CD4-positive, alpha-beta T cell (primary cell): ENCODE results near the gene CDRT4. TPM values are rescaled to one million over a fixed set of nuclear protein-coding genes. Genes with fewer than 3 reads are reported as not detected.

ENCODE experiments used
- ATAC-seq: fragments of 200-7000 bp; cut with Tn5 transposase; one replicate; pipeline ENCODE4 v1.10.0; 2022; ENCODE audit warnings: mild to moderate bottlenecking; ENCODE audit not compliant: poor library complexity
- CTCF ChIA-PET: fragments of 350-600 bp; sonication (Branson Sonifier 250); formaldehyde crosslinking; loops from one replicate; lab custom pipeline; 2021; ENCODE audit warnings: antibody characterized with exemption, inconsistent platforms; lab: Charles Lee
- POLR2A ChIA-PET: fragments of 350-600 bp; sonication (Branson Sonifier 250); formaldehyde crosslinking; loops from one replicate; lab custom pipeline; 2021; ENCODE audit warnings: antibody characterized with exemption, inconsistent platforms; lab: Charles Lee
- DNase-seq, 14 experiments: peaks; one replicate each; pipeline ENCODE4 v3.0.0-alpha.2; 2013 to 2020; ENCODE audit warnings: mixed read lengths in 2 of 14
- H3K27ac ChIP-seq, 2 donors: one replicate each; pipeline versions ENCODE4 v1.5.1 to v1.7.0; 2013; ENCODE audit warnings: low read length in 2 of 2, low read depth in 1 of 2, mild to moderate bottlenecking in 1 of 2
- H3K27me3 ChIP-seq, 2 experiments: 1 replicate in 1 of 2; 2 replicates in 1 of 2; pipeline versions ENCODE4 v1.6.1 to v1.7.0; 2013; ENCODE audit warnings: low read length in 2 of 2, control low read depth in 1 of 2, mild to moderate bottlenecking in 1 of 2, moderate library complexity in 1 of 2; ENCODE audit not compliant: insufficient read depth in 2 of 2, control insufficient read depth in 1 of 2
- H3K36me3 ChIP-seq: one replicate; pipeline ENCODE4 v1.6.1; 2013; ENCODE audit warnings: low read length, control low read depth; ENCODE audit not compliant: insufficient read depth
- H3K4me1 ChIP-seq: one replicate; pipeline ENCODE4 v1.6.1; 2013; ENCODE audit warnings: low read length, control low read depth; ENCODE audit not compliant: insufficient read depth
- H3K4me3 ChIP-seq: one replicate; pipeline ENCODE4 v1.5.1; 2013; ENCODE audit warnings: mild to moderate bottlenecking, low read length, moderate library complexity
- H3K9me3 ChIP-seq, 2 experiments: 1 replicate in 1 of 2; 2 replicates in 1 of 2; pipeline versions ENCODE4 v1.6.1 to v1.7.0; 2013; ENCODE audit warnings: low read length in 2 of 2, mild to moderate bottlenecking in 2 of 2, control low read depth in 1 of 2, moderate library complexity in 1 of 2; ENCODE audit not compliant: control insufficient read depth in 1 of 2, insufficient read depth in 1 of 2
- H3K27ac Mint-ChIP-seq: one replicate; pipeline ENCODE4 v1.8.0; 2020; ENCODE audit warnings: mixed read lengths
- H3K27me3 Mint-ChIP-seq: one replicate; pipeline ENCODE4 v1.8.0; 2021; ENCODE audit warnings: mixed read lengths
- H3K36me3 Mint-ChIP-seq: one replicate; pipeline ENCODE4 v1.8.0; 2021; ENCODE audit warnings: low read depth, mixed read lengths
- H3K4me1 Mint-ChIP-seq: one replicate; pipeline ENCODE4 v1.8.0; 2021; ENCODE audit warnings: low read depth, mixed read lengths
- H3K4me3 Mint-ChIP-seq: one replicate; pipeline ENCODE4 v1.8.0; 2020; ENCODE audit warnings: mild to moderate bottlenecking, mixed read lengths
- H3K9me3 Mint-ChIP-seq: one replicate; pipeline ENCODE4 v1.8.0; 2020; ENCODE audit warnings: mixed read lengths
- intact Hi-C, 2 experiments: fragments of 100-400 bp; cut with DNase I in 1 of 2; cut with micrococcal nuclease in 1 of 2; formaldehyde crosslinking; loops; one replicate each; pipeline versions ENCODE4 v1.15.1 to v1.9.0; 2023 to 2025; cut with DNase I, micrococcal nuclease
- total RNA-seq, 174 experiments: library from RNA in 2 of 174; stranded (reverse) in 2 of 174; gene quantifications; one replicate each; pipeline ENCODE4 v1.2.3 and lab custom pipeline; 2021 to 2026
- TF ChIP-seq, protein P1 (sequence below): fragments of 200-600 bp; IDR thresholded peaks from one replicate; pipeline ENCODE4 v1.8.0; 2022; ENCODE audit warnings: antibody characterized with exemption, mild to moderate bottlenecking

The CDRT4 gene
- total RNA-seq, 2 experiments from 2014 or later: 0.89 to 3.3 TPM

GRCh38 chr17:15414532-15415306, 52.7 kb downstream of the CDRT4 start:
- TF ChIP-seq, protein P1, sequence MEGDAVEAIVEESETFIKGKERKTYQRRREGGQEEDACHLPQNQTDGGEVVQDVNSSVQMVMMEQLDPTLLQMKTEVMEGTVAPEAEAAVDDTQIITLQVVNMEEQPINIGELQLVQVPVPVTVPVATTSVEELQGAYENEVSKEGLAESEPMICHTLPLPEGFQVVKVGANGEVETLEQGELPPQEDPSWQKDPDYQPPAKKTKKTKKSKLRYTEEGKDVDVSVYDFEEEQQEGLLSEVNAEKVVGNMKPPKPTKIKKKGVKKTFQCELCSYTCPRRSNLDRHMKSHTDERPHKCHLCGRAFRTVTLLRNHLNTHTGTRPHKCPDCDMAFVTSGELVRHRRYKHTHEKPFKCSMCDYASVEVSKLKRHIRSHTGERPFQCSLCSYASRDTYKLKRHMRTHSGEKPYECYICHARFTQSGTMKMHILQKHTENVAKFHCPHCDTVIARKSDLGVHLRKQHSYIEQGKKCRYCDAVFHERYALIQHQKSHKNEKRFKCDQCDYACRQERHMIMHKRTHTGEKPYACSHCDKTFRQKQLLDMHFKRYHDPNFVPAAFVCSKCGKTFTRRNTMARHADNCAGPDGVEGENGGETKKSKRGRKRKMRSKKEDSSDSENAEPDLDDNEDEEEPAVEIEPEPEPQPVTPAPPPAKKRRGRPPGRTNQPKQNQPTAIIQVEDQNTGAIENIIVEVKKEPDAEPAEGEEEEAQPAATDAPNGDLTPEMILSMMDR: no peak
- H3K4me1 Mint-ChIP-seq: no peaks in the 10 kb centered on the region
- no peaks in the 10 kb centered on the region for H3K36me3 Mint-ChIP-seq
- H3K27me3 ChIP-seq: no peaks in the 10 kb centered on the region
- H3K4me3 ChIP-seq: no peak overlapping the region
- no peak overlapping the region for H3K4me3 Mint-ChIP-seq
- no peaks in the 10 kb centered on the region for H3K9me3 Mint-ChIP-seq
- no peak for DNase-seq
- H3K27me3 Mint-ChIP-seq: no peaks in the 10 kb centered on the region
- no peak overlapping the region for H3K27ac Mint-ChIP-seq
- H3K27ac ChIP-seq: no peak overlapping the region
- H3K36me3 ChIP-seq: no peaks in the 10 kb centered on the region
- ATAC-seq: no peak
- POLR2A ChIA-PET: no interaction called here
- CTCF ChIA-PET: no interaction called here
- H3K9me3 ChIP-seq: no peaks in the 10 kb centered on the region
- intact Hi-C loops: no loop called here
- H3K4me1 ChIP-seq: no peaks in the 10 kb centered on the region

- no peaks in the 10 kb centered on the region for H3K4me1 Mint-ChIP-seq
- H3K9me3 ChIP-seq: no peaks in the 10 kb centered on the region
- no peak overlapping the region for H3K4me3 ChIP-seq
- no peak overlapping the region for H3K4me3 Mint-ChIP-seq
- no peaks in the 10 kb centered on the region for H3K36me3 Mint-ChIP-seq
- DNase-seq: no peak
- ChIA-PET POLR2A (no interaction called here), CTCF (no interaction called here)
- no peaks in the 10 kb centered on the region for H3K4me1 ChIP-seq
- no peaks in the 10 kb centered on the region for H3K36me3 ChIP-seq
- ATAC-seq: no peak
- TF ChIP-seq, protein P1: no peak
- H3K27me3 ChIP-seq: no peaks in the 10 kb centered on the region
- no peak overlapping the region for H3K27ac Mint-ChIP-seq
- intact Hi-C loops: no loop called here
- no peaks in the 10 kb centered on the region for H3K9me3 Mint-ChIP-seq
- no peaks in the 10 kb centered on the region for H3K27me3 Mint-ChIP-seq
- H3K27ac ChIP-seq: no peak overlapping the region
Measured at GRCh38 chr17:15413101-15413771, 54.2 kb downstream of the CDRT4 start.

- H3K27ac Mint-ChIP-seq: no peak overlapping the region
- no peaks in the 10 kb centered on the region for H3K9me3 Mint-ChIP-seq
- H3K4me3 ChIP-seq: no peak overlapping the region
- DNase-seq: no peak
- TF ChIP-seq, protein P1: no peak
- intact Hi-C loops: no loop called here
- H3K27ac ChIP-seq: no peak overlapping the region
- H3K9me3 ChIP-seq: no peaks in the 10 kb centered on the region
- H3K4me1 Mint-ChIP-seq: no peaks in the 10 kb centered on the region
- H3K4me1 ChIP-seq: no peaks in the 10 kb centered on the region
- no peak for ATAC-seq
- ChIA-PET POLR2A (no interaction called here), CTCF (no interaction called here)
- H3K36me3 Mint-ChIP-seq: no peaks in the 10 kb centered on the region
- H3K36me3 ChIP-seq: no peaks in the 10 kb centered on the region
- no peak overlapping the region for H3K4me3 Mint-ChIP-seq
- no peaks in the 10 kb centered on the region for H3K27me3 Mint-ChIP-seq
- no peaks in the 10 kb centered on the region for H3K27me3 ChIP-seq
Measured at GRCh38 chr17:15412606-15413005, 54.8 kb downstream of the CDRT4 start.
